ENCODE results near the gene SMARCE1. TPM values are rescaled to one million over a fixed set of nuclear protein-coding genes. Genes with fewer than 3 reads are reported as not detected.

Gene SMARCE1
- total and polyA plus RNA-seq, 5 donors from 2014 or later = 76.9 to 228 (median 173) TPM

DNA sequence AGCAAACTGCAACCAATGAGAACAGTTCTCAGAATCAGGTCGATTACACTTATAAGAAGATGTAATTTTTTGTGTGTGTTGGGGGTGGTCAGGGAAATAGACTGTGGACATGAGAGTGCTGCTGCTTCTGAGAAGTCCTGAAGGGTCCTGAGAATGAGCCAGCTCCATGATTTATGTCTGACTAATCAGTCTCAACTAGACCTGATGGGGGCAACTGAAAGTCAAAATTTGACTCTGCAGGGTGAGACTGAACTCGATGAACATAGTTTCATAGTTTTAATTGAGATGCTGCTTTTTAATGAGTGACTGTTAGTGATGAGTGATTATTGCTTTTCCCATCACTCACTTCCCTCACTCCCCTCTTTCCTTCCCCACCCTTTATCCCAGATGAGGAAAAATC lies 37.3 kb downstream of the SMARCE1 start:
- peak overlapping the region; percentile 19 to 56 (median 43) for H3K4me3 Mint-ChIP-seq
- peak overlapping the region; percentile 96 to 99 (median 99) for H3K27ac Mint-ChIP-seq
- peak overlapping the region; percentile 98 for H3K27ac ChIP-seq (ENCODE audit: insufficient read depth, low read length, poor library complexity, severe bottlenecking)
- no peaks in the 10 kb centered on the region for H3K9me3 Mint-ChIP-seq
- H3K4me3 ChIP-seq (ENCODE audit: low read depth, low read length) = no peak overlapping the region
- DNase-seq (peak in 1 of 3 donors; percentile 64), ATAC-seq (ENCODE audit: low read depth in 2 of 2) (no peak)
- no peaks in the 10 kb centered on the region for H3K36me3 ChIP-seq (ENCODE audit: control insufficient read depth, insufficient read depth, low read length)
- H3K4me1 ChIP-seq (ENCODE audit: control insufficient read depth, insufficient read depth, low read length, poor library complexity, severe bottlenecking) = peaks cover 98% of the 10 kb centered on the region
- H3K4me1 Mint-ChIP-seq = peaks cover 11 to 95% (median 70%) of the 10 kb centered on the region in 4 donors
- no peaks in the 10 kb centered on the region for H3K27me3 ChIP-seq (ENCODE audit: control insufficient read depth, insufficient read depth, low read length)
- no peaks in the 10 kb centered on the region for H3K9me3 ChIP-seq (ENCODE audit: control insufficient read depth in 2 of 2, low read length in 2 of 2)
- H3K36me3 Mint-ChIP-seq = no peaks in the 10 kb centered on the region
- peaks cover 7% of the 10 kb centered on the region for H3K27me3 Mint-ChIP-seq

DNA sequence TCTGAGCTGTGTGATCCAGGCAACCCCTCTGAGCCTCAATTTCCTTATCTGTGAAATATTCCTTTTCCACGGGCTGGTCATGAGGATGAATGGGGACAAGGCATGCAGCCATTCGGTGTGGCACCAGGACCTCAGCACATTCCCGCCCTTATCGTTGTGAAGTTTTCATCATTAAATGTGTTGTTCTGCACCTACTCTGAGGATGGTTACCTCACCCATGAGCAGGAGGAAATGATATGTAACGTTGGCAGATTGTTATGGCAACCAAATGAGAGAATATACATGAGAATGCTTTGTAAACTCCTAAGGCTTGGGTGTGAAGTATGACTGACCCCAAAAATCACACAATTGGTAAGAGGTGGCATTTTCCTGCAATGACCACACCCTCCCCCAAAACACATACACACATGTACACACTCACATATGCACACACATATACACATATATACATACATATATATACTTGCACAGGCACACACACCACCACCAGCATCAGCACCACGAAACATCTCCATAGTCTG lies 39.5 kb downstream of the SMARCE1 start:
- Mint-ChIP-seq H3K4me1 (peaks cover 14 to 98% (median 76%) of the 10 kb centered on the region in 4 donors), H3K27ac (peak overlapping the region; percentile 96 to 99 (median 98)), H3K36me3 (no peaks in the 10 kb centered on the region), H3K9me3 (no peaks in the 10 kb centered on the region), H3K4me3 (peak overlapping the region; percentile 75 to 82 (median 80)), H3K27me3 (peaks cover 7% of the 10 kb centered on the region)
- ATAC-seq (ENCODE audit: low read depth in 2 of 2) (peak; percentile 60 to 69), DNase-seq (peak; percentile 37 to 85 (median 82))
- H3K27ac ChIP-seq (ENCODE audit: insufficient read depth, low read length, poor library complexity, severe bottlenecking) = peak overlapping the region; percentile 98
- no peaks in the 10 kb centered on the region for H3K36me3 ChIP-seq (ENCODE audit: control insufficient read depth, insufficient read depth, low read length)
- H3K4me1 ChIP-seq (ENCODE audit: control insufficient read depth, insufficient read depth, low read length, poor library complexity, severe bottlenecking) = peaks cover 98% of the 10 kb centered on the region
- peak overlapping the region; percentile 67 for H3K4me3 ChIP-seq (ENCODE audit: low read depth, low read length)
- H3K9me3 ChIP-seq (ENCODE audit: control insufficient read depth in 2 of 2, low read length in 2 of 2) = no peaks in the 10 kb centered on the region
- H3K27me3 ChIP-seq (ENCODE audit: control insufficient read depth, insufficient read depth, low read length) = no peaks in the 10 kb centered on the region

DNA sequence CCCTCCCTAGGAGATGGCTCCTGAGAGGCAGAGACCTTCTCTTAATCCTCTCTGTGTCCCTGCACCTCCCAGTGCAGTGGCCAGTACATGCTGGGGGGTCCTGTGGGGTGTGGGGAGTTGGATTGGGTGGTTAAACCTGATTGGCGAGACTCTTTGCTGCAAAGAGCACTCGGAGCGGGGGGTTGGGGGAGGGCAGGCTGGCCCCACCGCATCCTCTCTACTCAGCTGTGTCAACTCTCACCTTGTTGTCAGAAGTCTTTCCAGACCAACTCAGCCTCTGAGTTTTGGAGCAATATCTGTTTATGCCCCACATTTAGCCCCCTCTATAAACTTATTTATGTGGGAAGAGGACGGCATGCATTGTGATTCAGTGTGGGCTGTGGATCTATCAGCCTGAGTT lies 40.0 kb downstream of the SMARCE1 start:
- H3K4me3 Mint-ChIP-seq = peak overlapping the region; percentile 75 to 82 (median 80)
- H3K27ac Mint-ChIP-seq = peak overlapping the region; percentile 96 to 99 (median 98)
- H3K9me3 Mint-ChIP-seq = peaks cover 0 to 1% (median 0%) of the 10 kb centered on the region in 7 donors
- ATAC-seq (ENCODE audit: low read depth in 2 of 2) (peak; percentile 45 to 51), DNase-seq (peak in 2 of 3 donors; percentile 75 to 82)
- H3K27me3 Mint-ChIP-seq = peaks cover 7% of the 10 kb centered on the region
- H3K27me3 ChIP-seq (ENCODE audit: control insufficient read depth, insufficient read depth, low read length) = no peaks in the 10 kb centered on the region
- H3K9me3 ChIP-seq (ENCODE audit: control insufficient read depth in 2 of 2, low read length in 2 of 2) = no peaks in the 10 kb centered on the region
- peak overlapping the region; percentile 98 for H3K27ac ChIP-seq (ENCODE audit: insufficient read depth, low read length, poor library complexity, severe bottlenecking)
- H3K4me1 ChIP-seq (ENCODE audit: control insufficient read depth, insufficient read depth, low read length, poor library complexity, severe bottlenecking) = peaks cover 98% of the 10 kb centered on the region
- no peaks in the 10 kb centered on the region for H3K36me3 ChIP-seq (ENCODE audit: control insufficient read depth, insufficient read depth, low read length)
- no peaks in the 10 kb centered on the region for H3K36me3 Mint-ChIP-seq
- peak overlapping the region; percentile 67 for H3K4me3 ChIP-seq (ENCODE audit: low read depth, low read length)
- peaks cover 13 to 98% (median 76%) of the 10 kb centered on the region in 4 donors for H3K4me1 Mint-ChIP-seq

DNA sequence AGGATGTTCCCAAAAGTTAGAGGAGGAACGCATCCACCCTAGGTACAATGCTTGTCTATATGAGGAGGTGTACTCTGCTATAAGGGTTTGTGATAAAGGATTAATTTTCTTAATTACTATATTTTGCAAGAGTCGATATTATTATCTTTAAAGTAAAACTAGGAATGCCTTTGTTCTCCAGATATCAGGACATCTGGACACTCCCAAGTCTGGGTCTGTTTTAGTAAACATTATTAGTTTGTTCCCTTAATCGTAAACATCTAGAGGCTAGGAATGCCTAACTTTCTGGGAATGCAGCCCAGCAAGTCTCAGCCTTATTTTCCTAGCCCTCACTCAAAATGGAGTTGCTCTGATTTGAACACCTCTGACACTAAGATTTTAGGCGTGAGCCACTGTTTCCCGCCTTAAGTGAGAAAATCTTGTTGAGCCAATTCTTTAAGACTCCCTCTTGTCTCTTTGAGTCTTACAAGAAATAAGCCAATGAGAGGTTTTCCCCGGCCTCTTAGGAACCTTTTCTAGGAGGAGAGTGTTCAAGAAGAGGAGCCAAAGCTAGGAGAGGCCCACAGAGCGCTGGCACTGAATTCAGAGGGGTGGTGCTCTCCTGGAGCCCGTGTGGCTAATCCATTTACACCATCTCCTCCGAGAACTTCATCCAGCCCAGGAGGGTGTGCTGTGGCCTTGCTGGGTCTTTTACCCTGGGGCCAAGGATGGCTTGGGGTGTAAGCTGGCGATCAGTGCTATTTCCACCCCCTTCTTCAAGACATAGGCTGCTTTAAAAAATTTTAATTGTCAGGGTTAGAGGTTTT lies 40.9 kb downstream of the SMARCE1 start:
- peak overlapping the region; percentile 51 for H3K4me3 ChIP-seq (ENCODE audit: low read depth, low read length)
- no peaks in the 10 kb centered on the region for H3K27me3 ChIP-seq (ENCODE audit: control insufficient read depth, insufficient read depth, low read length)
- H3K9me3 Mint-ChIP-seq = peaks cover 0 to 1% (median 0%) of the 10 kb centered on the region in 7 donors
- no peaks in the 10 kb centered on the region for H3K9me3 ChIP-seq (ENCODE audit: control insufficient read depth in 2 of 2, low read length in 2 of 2)
- no peaks in the 10 kb centered on the region for H3K36me3 ChIP-seq (ENCODE audit: control insufficient read depth, insufficient read depth, low read length)
- no peak for ATAC-seq (ENCODE audit: low read depth in 2 of 2)
- peaks cover 7% of the 10 kb centered on the region for H3K27me3 Mint-ChIP-seq
- peak overlapping the region; percentile 96 to 99 (median 98) for H3K27ac Mint-ChIP-seq
- DNase-seq = no peak
- peaks cover 99% of the 10 kb centered on the region for H3K4me1 ChIP-seq (ENCODE audit: control insufficient read depth, insufficient read depth, low read length, poor library complexity, severe bottlenecking)
- peak overlapping the region; percentile 98 for H3K27ac ChIP-seq (ENCODE audit: insufficient read depth, low read length, poor library complexity, severe bottlenecking)
- peak overlapping the region; percentile 75 to 82 (median 80) for H3K4me3 Mint-ChIP-seq
- H3K36me3 Mint-ChIP-seq = no peaks in the 10 kb centered on the region
- peaks cover 14 to 99% (median 75%) of the 10 kb centered on the region in 4 donors for H3K4me1 Mint-ChIP-seq

DNA sequence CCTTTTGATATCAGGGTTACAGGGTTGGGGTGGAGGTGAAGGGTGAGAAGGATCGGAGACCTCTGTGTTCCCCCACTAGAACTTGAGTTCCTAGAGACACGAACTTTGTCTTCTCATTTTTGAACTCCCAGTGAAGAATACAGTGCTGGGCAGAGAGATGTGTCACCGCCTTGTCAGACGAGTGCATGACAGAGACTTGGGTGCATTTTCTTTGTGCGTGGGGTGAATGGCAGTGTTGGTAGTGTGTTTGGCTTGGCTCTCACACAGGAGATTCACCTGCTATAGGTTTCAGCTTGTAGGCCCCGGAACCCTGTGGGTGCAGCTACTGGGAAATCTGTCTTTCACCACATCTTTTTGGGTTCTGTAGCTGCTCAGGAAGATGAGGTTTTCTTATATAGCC lies 42.3 kb downstream of the SMARCE1 start:
- peak overlapping the region; percentile 39 for H3K4me3 ChIP-seq (ENCODE audit: low read depth, low read length)
- H3K27ac ChIP-seq (ENCODE audit: insufficient read depth, low read length, poor library complexity, severe bottlenecking) = peak overlapping the region; percentile 98

DNA sequence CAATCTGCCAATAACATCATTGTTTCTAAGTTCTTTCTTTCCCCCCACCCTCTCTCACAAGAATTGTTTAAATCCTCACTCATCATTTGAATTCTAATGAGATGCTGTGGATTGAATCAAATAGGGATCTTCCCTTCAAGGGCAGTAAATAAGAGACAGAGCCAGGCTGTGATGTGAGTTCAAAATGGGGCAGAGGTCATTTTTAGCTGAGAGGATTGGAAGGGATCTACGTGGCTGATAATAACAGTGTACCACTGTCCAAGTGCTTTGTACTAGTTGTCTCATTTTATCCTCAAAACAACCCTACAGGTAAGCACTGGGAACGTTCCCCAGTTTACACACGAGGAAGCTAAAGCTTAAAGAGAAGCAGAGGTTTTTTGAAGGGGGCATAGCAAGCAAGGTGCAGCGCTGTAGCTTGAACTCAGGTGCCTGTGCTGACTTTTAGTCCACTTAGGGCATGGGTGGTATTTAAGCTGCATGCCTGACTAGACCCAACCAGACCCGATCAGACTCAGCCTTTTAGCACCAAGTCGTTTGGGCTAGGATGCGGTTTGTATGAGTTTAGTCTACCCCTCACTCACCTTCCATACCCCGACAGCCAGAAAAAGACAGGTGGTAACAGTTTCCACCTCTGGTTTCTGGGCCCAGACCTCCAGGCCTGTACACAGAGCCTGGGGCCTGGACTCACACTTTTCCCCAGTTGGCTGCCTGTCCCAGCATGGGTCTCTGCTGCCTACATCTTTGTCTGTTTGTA lies 43.1 kb downstream of the SMARCE1 start:
- Histone ChIP-seq H3K36me3 (ENCODE audit: control insufficient read depth, insufficient read depth, low read length) (no peaks in the 10 kb centered on the region), H3K27me3 (ENCODE audit: control insufficient read depth, insufficient read depth, low read length) (no peaks in the 10 kb centered on the region), H3K4me3 (ENCODE audit: low read depth, low read length) (peak overlapping the region; percentile 39), H3K4me1 (ENCODE audit: control insufficient read depth, insufficient read depth, low read length, poor library complexity, severe bottlenecking) (peaks cover 100% of the 10 kb centered on the region), H3K27ac (ENCODE audit: insufficient read depth, low read length, poor library complexity, severe bottlenecking) (peak overlapping the region; percentile 98), H3K9me3 (ENCODE audit: control insufficient read depth in 2 of 2, low read length in 2 of 2) (no peaks in the 10 kb centered on the region)
- H3K4me3 Mint-ChIP-seq = peak overlapping the region; percentile 13 to 82 (median 76)
- ATAC-seq (ENCODE audit: low read depth in 2 of 2) (no peak), DNase-seq (peak in 1 of 3 donors; percentile 23)
- H3K27ac Mint-ChIP-seq = peak overlapping the region; percentile 98 to 100 (median 99)
- no peaks in the 10 kb centered on the region for H3K36me3 Mint-ChIP-seq
- peaks cover 0 to 1% (median 0%) of the 10 kb centered on the region in 7 donors for H3K9me3 Mint-ChIP-seq
- peaks cover 14 to 99% (median 75%) of the 10 kb centered on the region in 4 donors for H3K4me1 Mint-ChIP-seq
- no peaks in the 10 kb centered on the region for H3K27me3 Mint-ChIP-seq

More for the DNA sequence above, 42.3 kb downstream of the SMARCE1 start:
- peak overlapping the region; percentile 98 to 100 (median 99) for H3K27ac Mint-ChIP-seq
- H3K4me1 Mint-ChIP-seq = peaks cover 14 to 99% (median 75%) of the 10 kb centered on the region in 4 donors
- H3K9me3 Mint-ChIP-seq = peaks cover 0 to 1% (median 0%) of the 10 kb centered on the region in 7 donors
- peaks cover 4% of the 10 kb centered on the region for H3K27me3 Mint-ChIP-seq
- peak; percentile 40 to 88 (median 54) for DNase-seq
- Histone ChIP-seq H3K27me3 (ENCODE audit: control insufficient read depth, insufficient read depth, low read length) (no peaks in the 10 kb centered on the region), H3K36me3 (ENCODE audit: control insufficient read depth, insufficient read depth, low read length) (no peaks in the 10 kb centered on the region), H3K4me1 (ENCODE audit: control insufficient read depth, insufficient read depth, low read length, poor library complexity, severe bottlenecking) (peaks cover 100% of the 10 kb centered on the region), H3K9me3 (ENCODE audit: control insufficient read depth in 2 of 2, low read length in 2 of 2) (no peaks in the 10 kb centered on the region)
- peak overlapping the region; percentile 74 to 91 (median 80) for H3K4me3 Mint-ChIP-seq
- peak; percentile 69 to 71 for ATAC-seq (ENCODE audit: low read depth in 2 of 2)
- no peaks in the 10 kb centered on the region for H3K36me3 Mint-ChIP-seq

All from CD4-positive, CD25-positive, alpha-beta regulatory T cell (primary cell).